ENCODE measurements around the gene TMEM134.
"Not testable (repeated sequence)": the region's sequence is repeated elsewhere in the genome, so short reads cannot be mapped to it uniquely, and the experiment has no call there.

DNA sequence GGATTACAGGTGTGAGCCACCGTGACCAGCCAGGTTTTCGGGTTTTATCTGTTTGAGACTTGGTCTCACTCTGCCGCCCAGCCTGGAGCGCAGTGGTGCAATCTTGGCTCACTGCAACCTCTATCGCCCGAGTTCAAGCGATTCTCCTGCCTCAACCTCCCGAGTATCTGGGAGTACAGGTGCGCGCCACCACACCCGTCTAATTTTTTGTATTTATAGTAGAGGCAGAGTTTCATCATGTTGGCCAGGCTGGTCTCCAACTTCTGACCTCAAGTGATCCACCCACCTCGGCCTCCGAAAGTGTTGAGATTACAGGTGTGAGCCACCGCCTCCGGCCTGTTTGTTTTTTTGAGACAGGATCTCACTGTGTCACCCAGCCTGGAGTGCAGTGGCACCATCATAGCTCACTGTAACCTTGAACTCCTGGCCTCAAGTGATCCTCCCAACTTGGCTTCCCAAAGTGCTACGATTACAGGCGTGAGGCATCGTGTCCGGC, 41.6 kb downstream of the TMEM134 start:
- TF ChIP-seq POLR2AphosphoS5, POLR2A (IDR thresholded peaks at IDR 0.05): not testable (repeated sequence)
- TF ChIP-seq, protein P1, sequence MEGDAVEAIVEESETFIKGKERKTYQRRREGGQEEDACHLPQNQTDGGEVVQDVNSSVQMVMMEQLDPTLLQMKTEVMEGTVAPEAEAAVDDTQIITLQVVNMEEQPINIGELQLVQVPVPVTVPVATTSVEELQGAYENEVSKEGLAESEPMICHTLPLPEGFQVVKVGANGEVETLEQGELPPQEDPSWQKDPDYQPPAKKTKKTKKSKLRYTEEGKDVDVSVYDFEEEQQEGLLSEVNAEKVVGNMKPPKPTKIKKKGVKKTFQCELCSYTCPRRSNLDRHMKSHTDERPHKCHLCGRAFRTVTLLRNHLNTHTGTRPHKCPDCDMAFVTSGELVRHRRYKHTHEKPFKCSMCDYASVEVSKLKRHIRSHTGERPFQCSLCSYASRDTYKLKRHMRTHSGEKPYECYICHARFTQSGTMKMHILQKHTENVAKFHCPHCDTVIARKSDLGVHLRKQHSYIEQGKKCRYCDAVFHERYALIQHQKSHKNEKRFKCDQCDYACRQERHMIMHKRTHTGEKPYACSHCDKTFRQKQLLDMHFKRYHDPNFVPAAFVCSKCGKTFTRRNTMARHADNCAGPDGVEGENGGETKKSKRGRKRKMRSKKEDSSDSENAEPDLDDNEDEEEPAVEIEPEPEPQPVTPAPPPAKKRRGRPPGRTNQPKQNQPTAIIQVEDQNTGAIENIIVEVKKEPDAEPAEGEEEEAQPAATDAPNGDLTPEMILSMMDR (IDR thresholded peaks at IDR 0.05) = not testable (repeated sequence)
